ENCODE results near the gene PRR5L.

PRR5L gene

DNA sequence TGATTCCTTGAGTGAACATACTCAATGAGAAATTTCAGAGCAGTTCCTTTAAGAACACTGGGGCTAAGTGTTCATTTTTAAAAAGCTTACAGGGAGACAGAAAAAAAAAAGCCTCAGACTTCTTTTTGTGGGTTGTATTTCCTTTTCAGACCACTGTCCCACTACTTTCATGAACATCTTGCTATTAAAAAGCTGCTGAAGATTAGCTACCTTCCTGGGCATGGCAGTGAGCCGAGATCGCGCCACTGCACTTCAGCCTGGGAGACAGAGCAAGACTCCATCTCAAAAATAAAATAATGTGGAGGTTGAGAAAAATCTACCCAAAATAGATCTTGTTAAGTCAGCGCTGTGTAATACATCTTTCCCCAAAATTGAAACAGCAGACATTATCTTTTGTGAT, 203.2 kb downstream of the PRR5L start:
- H3K4me3 ChIP-seq (replicated peaks in 1 of 2; ENCODE audit: low read depth in 2 of 2, low read length in 2 of 2): no peak overlapping the region
- no peak for DNase-seq (ENCODE audit: low read depth in 2 of 2)
- TF ChIP-seq, protein P1, sequence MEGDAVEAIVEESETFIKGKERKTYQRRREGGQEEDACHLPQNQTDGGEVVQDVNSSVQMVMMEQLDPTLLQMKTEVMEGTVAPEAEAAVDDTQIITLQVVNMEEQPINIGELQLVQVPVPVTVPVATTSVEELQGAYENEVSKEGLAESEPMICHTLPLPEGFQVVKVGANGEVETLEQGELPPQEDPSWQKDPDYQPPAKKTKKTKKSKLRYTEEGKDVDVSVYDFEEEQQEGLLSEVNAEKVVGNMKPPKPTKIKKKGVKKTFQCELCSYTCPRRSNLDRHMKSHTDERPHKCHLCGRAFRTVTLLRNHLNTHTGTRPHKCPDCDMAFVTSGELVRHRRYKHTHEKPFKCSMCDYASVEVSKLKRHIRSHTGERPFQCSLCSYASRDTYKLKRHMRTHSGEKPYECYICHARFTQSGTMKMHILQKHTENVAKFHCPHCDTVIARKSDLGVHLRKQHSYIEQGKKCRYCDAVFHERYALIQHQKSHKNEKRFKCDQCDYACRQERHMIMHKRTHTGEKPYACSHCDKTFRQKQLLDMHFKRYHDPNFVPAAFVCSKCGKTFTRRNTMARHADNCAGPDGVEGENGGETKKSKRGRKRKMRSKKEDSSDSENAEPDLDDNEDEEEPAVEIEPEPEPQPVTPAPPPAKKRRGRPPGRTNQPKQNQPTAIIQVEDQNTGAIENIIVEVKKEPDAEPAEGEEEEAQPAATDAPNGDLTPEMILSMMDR (IDR thresholded peaks at IDR 0.05; ENCODE audit: low read depth, low read length): no peak

DNA sequence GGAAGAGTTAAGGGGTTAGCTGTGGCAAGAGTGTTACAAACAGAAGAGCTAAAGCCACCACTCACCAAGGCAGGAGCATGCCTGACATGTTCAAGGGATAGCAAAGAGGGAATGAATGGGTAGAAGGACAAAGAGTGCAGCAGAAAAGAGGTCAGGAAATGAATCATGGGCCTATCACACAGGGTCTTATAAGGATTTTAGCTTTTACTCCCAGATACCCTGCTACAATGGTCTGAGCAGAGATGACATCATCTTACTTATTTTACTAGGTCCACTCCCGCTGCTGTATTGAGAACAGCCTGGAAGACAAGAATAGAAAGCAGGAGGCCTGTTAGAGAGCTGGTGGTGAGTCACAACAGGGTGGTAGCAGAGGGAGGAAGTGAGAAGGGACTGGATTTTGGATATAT, 204.2 kb downstream of the PRR5L start:
- peak; percentile 85 to 96 for DNase-seq (ENCODE audit: low read depth in 2 of 2)
- no peak overlapping the region for H3K4me3 ChIP-seq (replicated peaks in 1 of 2; ENCODE audit: low read depth in 2 of 2, low read length in 2 of 2)
- TF ChIP-seq, protein P1 (IDR thresholded peaks at IDR 0.05; ENCODE audit: low read depth, low read length): no peak

DNA sequence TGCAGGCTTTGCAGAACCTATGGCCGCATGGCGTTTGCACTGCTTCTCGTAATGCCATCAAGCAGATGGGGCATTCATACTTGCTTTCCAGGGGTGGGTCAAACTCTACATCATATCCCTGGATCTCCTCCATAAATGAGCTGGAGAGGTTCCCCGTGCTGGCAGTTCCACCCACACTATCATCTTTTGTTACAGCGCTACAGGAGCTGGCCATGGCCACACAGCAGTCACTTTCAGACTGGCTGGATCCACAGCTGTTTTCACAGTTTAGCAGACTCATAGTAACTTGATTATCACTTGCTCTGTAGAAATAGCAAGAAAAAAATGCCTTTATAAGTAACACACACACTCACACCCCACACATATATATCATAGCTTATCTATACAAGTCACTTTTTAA, 205.1 kb downstream of the PRR5L start:
- TF ChIP-seq, protein P1 (IDR thresholded peaks at IDR 0.05; ENCODE audit: low read depth, low read length): no peak
- DNase-seq (ENCODE audit: low read depth in 2 of 2): no peak
- H3K4me3 ChIP-seq (replicated peaks in 1 of 2; ENCODE audit: low read depth in 2 of 2, low read length in 2 of 2): no peak overlapping the region

DNA sequence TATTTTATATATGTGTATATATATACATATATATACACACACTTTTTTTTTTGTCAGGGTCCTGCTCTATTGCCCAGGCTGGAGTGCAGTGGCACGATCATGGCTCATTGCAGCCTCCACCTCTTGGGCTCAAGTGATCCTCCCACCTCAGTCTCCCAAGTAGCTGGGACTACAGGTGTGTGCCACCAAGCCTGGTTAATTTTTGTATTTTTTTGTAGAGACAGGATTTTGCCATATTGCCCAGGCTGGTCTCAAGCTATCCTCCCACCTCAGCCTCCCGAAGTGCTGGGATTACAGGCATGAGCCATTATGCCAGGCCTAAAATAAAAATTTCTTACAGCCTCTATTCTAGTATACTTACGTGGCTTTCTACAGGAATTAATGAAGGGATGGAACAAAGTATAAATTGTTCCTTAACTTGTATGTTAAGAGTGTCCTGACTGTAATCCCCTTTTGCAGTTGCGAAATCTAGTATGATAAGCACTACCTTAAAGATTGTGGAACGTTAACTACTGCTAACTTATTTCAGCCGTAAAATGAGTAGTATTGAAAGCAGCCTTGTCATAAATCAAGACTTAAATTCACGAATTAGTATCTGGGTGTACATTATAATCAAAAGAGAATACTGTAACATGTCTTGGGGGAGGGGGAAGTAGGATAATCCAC, 211.9 kb downstream of the PRR5L start:
- peak overlapping the region in 1 of 2 donors; percentile 100 for H3K4me3 ChIP-seq (replicated peaks in 1 of 2; ENCODE audit: low read depth in 2 of 2, low read length in 2 of 2)
- DNase-seq (ENCODE audit: low read depth in 2 of 2): no peak
- TF ChIP-seq, protein P1 (IDR thresholded peaks at IDR 0.05; ENCODE audit: low read depth, low read length): no peak

DNA sequence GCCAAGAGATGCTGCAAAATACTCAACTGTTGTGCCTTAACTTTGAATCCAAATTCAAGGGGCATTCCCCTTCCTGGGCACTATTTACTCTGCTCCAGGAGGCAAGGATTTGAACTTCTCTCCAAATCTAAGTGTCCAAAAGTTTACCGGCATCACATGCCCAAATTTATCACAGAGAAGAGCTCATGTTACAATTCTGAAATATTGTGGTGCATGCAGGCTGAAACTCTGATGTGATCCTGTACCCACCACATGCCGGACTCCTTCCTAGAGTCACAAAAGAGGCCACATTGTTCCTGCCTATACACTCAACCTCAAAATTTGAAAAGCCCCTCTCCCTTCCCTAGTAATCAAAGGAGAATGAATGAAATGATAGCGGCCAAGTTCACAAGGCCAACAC, 212.7 kb downstream of the PRR5L start:
- DNase-seq (ENCODE audit: low read depth in 2 of 2): no peak
- H3K4me3 ChIP-seq (replicated peaks in 1 of 2; ENCODE audit: low read depth in 2 of 2, low read length in 2 of 2): peak overlapping the region; percentile 96 to 100
- TF ChIP-seq, protein P1 (IDR thresholded peaks at IDR 0.05; ENCODE audit: low read depth, low read length): no peak

DNA sequence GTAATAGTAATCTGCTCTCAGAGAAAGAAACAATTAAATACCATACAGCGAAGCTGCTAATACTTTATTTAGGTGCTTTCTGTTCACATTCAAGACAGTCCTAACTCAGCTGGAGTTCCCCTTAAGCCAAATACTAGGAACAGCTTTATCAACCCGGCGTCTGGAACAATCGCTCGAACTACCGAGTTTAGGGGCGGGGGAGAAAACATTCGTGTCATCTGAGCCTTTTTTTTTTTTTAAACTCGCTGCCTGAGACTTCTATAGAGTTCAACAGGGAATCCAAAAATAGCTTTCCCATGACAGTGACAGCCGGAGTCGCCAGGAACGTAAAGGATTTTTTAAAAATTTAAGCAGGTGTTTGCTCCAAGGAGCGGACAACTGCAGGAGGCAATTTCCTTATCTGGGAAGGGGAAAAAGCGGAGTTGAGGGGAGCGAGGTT, 213.1 kb downstream of the PRR5L start:
- DNase-seq (ENCODE audit: low read depth in 2 of 2): peak; percentile 26 to 52
- H3K4me3 ChIP-seq (replicated peaks in 1 of 2; ENCODE audit: low read depth in 2 of 2, low read length in 2 of 2): peak overlapping the region; percentile 96 to 100
- TF ChIP-seq, protein P1 (IDR thresholded peaks at IDR 0.05; ENCODE audit: low read depth, low read length): no peak

All from cardiac fibroblast (primary cell).